ENCODE data around the gene PCP4.
A peak's percentile ranks its signal among the peaks of the same experiment; 100 is the strongest.

Gene PCP4

GRCh38 chr21:39867198-39867650 is at the start of gene PCP4:
Gene PCP4 (plus strand): TSS chr21:39867438. CDS start chr21:39867502, 64 bp downstream.
- peak in 2 of 3 experiments; percentile 1 to 40 for DNase-seq (ENCODE audit: low read depth in 3 of 3)

GRCh38 chr21:39818557-39818956 is 48.7 kb upstream of the PCP4 start:
- DNase-seq (ENCODE audit: low read depth in 3 of 3): no peak

GRCh38 chr21:39822042-39822441 is 45.2 kb upstream of the PCP4 start:
- DNase-seq (ENCODE audit: low read depth in 3 of 3): no peak

GRCh38 chr21:39825250-39825649 is 42.0 kb upstream of the PCP4 start:
- no peak for DNase-seq (ENCODE audit: low read depth in 3 of 3)

- no peak for DNase-seq (ENCODE audit: low read depth in 3 of 3)
These were observed 32.7 kb upstream of the PCP4 start for GRCh38 chr21:39834543-39834942.

- DNase-seq (ENCODE audit: low read depth in 3 of 3): no peak
These were observed 29.3 kb upstream of the PCP4 start for GRCh38 chr21:39837861-39838359.

GRCh38 chr21:39840373-39841097 is 26.7 kb upstream of the PCP4 start:
- DNase-seq (ENCODE audit: low read depth in 3 of 3): no peak

GRCh38 chr21:39842741-39843459 is 24.3 kb upstream of the PCP4 start:
- DNase-seq (ENCODE audit: low read depth in 3 of 3): no peak

GRCh38 chr21:39843483-39843882 is 23.8 kb upstream of the PCP4 start:
- DNase-seq (ENCODE audit: low read depth in 3 of 3): no peak

GRCh38 chr21:39843916-39844315 is 23.3 kb upstream of the PCP4 start:
- DNase-seq (ENCODE audit: low read depth in 3 of 3): no peak

GRCh38 chr21:39845571-39846130 is 21.6 kb upstream of the PCP4 start:
- DNase-seq (ENCODE audit: low read depth in 3 of 3): no peak

- DNase-seq (ENCODE audit: low read depth in 3 of 3): no peak
These were observed 19.4 kb upstream of the PCP4 start for GRCh38 chr21:39847877-39848276.

- DNase-seq (ENCODE audit: low read depth in 3 of 3): no peak
These were observed 18.1 kb upstream of the PCP4 start for GRCh38 chr21:39849014-39849655.

GRCh38 chr21:39850333-39850732 is 16.9 kb upstream of the PCP4 start:
- no peak for DNase-seq (ENCODE audit: low read depth in 3 of 3)

GRCh38 chr21:39851002-39851618 is 16.1 kb upstream of the PCP4 start:
- DNase-seq (ENCODE audit: low read depth in 3 of 3): no peak

- no peak for DNase-seq (ENCODE audit: low read depth in 3 of 3)
These were observed 15.1 kb upstream of the PCP4 start for GRCh38 chr21:39852021-39852721.

GRCh38 chr21:39852726-39853500 is 14.3 kb upstream of the PCP4 start:
- DNase-seq (ENCODE audit: low read depth in 3 of 3): no peak

- no peak for DNase-seq (ENCODE audit: low read depth in 3 of 3)
These were observed 12.7 kb upstream of the PCP4 start for GRCh38 chr21:39854572-39854971.

GRCh38 chr21:39855595-39855994 is 11.6 kb upstream of the PCP4 start:
- DNase-seq (ENCODE audit: low read depth in 3 of 3): no peak

GRCh38 chr21:39860600-39860999 is 6.6 kb upstream of the PCP4 start:
- no peak for DNase-seq (ENCODE audit: low read depth in 3 of 3)

Data from stimulated activated CD4-positive, alpha-beta T cell treated with anti-CD3 and anti-CD28 coated beads, TNF-alpha, amount 100 ng/mL, for 24 hours (primary cell).